Fibroblast of villous mesenchyme (primary cell): ENCODE measurements around the gene SLC17A1. TPM values are rescaled to one million over a fixed set of nuclear protein-coding genes. Genes with fewer than 3 reads are reported as not detected.

Experiments used
- DNase-seq: peaks from one replicate; pipeline ENCODE4 v3.0.0-alpha.2; 2010; ENCODE audit warnings: low read depth
- H3K4me3 ChIP-seq: 2 replicates; pipeline ENCODE4 v1.5.1; 2011; ENCODE audit warnings: low read depth, mild to moderate bottlenecking, low read length
- CTCF ChIP-seq: IDR thresholded peaks from 2 replicates; pipeline ENCODE4 v1.5.1; 2012; ENCODE audit warnings: low read depth, mild to moderate bottlenecking, low read length; ENCODE audit not compliant: insufficient read depth
- total RNA-seq: library from RNA; depleted of rRNA; stranded (reverse); fragments of >200 nt; gene quantifications from 2 replicates; pipeline ENCODE4 v1.2.3, GENCODE V29; 2012

Gene SLC17A1
- not detected in 2 replicates for total RNA-seq

- DNase-seq: no peak
- no peak for TF ChIP-seq CTCF
- no peak within 1 kb of the TSS for H3K4me3 ChIP-seq
These were observed at the start of gene SLC17A1 for GRCh38 chr6:25831532-25832306. TSS of gene SLC17A1 (minus strand) at chr6:25832052. CDS start at chr6:25830557, 1,495 bp downstream.

DNA sequence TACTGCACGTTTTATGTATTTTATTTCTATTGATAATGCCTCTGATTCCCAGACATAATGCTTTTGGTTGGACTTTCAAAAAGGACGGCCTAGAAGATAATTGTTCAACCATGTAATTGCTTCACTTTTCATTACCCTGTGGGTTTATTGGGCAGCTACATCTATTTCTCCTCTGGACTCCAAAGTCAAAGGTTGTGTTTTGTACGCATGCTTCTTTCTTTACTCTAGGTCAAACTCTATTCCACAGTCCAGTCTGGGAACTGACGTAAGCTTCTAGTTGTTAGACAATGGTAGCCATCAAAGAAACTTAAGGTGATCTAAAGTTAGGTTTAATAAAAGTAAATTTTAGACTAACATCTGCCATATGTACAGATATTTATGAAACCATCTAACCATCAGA, 48.7 kb upstream of the SLC17A1 start:
- TF ChIP-seq CTCF: no peak
- no peak overlapping the region for H3K4me3 ChIP-seq
- no peak for DNase-seq

DNA sequence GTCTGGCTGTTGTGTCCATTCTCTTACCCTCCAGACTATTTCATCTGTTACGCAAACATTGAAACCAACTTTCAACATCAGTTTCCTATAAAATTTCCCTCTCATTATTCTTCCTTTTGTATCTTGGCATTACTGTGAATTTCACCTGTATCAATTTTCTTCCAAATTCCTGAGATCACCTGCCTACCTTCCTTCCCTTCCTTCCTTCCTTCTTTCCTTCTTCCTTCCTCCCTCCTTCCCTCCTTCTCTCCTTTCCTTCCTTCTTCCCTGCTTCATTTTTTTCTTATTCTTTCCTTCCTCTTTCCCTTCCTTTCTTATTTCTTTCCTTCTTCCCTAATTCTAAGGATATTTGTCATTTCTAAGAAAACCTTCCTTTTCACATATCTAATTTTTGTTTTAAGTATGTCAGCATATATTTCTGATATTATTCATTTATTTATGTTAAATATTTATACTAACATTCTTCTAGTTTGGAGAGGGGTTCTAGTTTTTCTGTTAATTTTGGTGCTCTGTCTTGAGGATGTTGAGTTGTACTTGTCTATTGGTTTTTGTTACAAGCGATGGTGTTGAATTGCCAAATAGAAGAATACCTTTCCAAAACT, 47.0 kb upstream of the SLC17A1 start:
- no peak for DNase-seq
- no peak overlapping the region for H3K4me3 ChIP-seq
- TF ChIP-seq CTCF: no peak

GRCh38 chr6:25875926-25876602, 44.2 kb upstream of the SLC17A1 start:
- TF ChIP-seq CTCF: no peak
- no peak for DNase-seq
- no peak overlapping the region for H3K4me3 ChIP-seq

GRCh38 chr6:25875563-25875905, 43.7 kb upstream of the SLC17A1 start:
- H3K4me3 ChIP-seq: no peak overlapping the region
- TF ChIP-seq CTCF: no peak
- DNase-seq: no peak

GRCh38 chr6:25874822-25875562, 43.1 kb upstream of the SLC17A1 start:
- no peak overlapping the region for H3K4me3 ChIP-seq
- no peak for TF ChIP-seq CTCF
- no peak for DNase-seq
